ENCODE results near the gene ASF1B. TPM values are rescaled to one million over a fixed set of nuclear protein-coding genes. Genes with fewer than 3 reads are reported as not detected.
A peak's percentile ranks its signal among the peaks of the same experiment; 100 is the strongest.

Gene ASF1B
- polyA plus RNA-seq, 1 donor from 2014 or later: 1.9 TPM

- Mint-ChIP-seq H3K4me1 (peaks cover 8 to 11% (median 10%) of the 10 kb centered on the region in 3 donors), H3K27me3 (peaks cover 21% of the 10 kb centered on the region), H3K9me3 (peaks cover 0 to 2% (median under 1%) of the 10 kb centered on the region in 3 donors), H3K27ac (peak overlapping the region in 1 of 3 donors; percentile 38), H3K36me3 (peaks cover 2% of the 10 kb centered on the region), H3K4me3 (peak overlapping the region in 3 of 4 donors; percentile 70 to 93 (median 87))
Observed at GRCh38 chr19:14165990-14166830, 29.8 kb upstream of the ASF1B start.

DNA sequence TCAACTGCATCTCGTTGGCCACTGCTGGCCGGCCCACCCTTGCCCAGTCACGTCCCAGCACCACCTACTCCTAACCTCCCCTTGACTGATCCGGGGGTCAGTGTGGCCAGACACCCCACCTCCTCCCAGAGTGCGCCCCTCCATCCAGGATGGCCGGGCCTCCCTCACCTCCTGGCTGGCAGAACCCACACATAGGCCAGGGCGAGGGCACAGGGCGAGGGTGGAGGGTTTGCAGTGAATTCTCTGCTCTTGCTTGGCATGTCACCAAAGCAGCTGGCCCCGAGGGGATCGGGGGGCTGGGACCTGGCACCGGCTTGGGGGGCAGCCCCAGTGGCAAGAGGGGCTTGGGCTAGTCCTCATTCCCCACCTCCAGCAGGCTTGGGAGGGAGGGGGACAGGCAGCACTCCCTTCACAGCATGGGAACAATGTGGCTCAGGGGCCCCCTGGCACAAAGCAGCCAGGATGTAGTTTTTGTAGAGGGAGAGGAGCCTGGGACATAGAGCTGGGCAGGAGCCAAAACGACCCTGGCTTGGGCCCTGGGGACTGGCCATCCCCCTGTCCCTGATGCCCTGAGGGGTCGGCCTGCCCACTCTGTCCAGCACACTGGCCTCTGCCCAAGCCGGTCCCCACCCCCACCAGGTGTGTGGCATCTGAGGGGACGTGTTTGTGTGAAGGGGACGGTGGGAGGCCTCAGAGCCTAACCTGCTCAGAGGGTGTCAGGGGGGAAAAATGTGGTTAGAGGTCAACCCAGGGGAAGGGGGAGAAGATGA, 28.5 kb upstream of the ASF1B start:
- H3K4me1 Mint-ChIP-seq: peaks cover 8 to 11% (median 10%) of the 10 kb centered on the region in 3 donors
- H3K27me3 Mint-ChIP-seq: peaks cover 17% of the 10 kb centered on the region
- no peak overlapping the region for H3K27ac Mint-ChIP-seq
- no peaks in the 10 kb centered on the region for H3K36me3 Mint-ChIP-seq
- peak overlapping the region in 1 of 4 donors; percentile 17 for H3K4me3 Mint-ChIP-seq
- H3K9me3 Mint-ChIP-seq: no peaks in the 10 kb centered on the region

DNA sequence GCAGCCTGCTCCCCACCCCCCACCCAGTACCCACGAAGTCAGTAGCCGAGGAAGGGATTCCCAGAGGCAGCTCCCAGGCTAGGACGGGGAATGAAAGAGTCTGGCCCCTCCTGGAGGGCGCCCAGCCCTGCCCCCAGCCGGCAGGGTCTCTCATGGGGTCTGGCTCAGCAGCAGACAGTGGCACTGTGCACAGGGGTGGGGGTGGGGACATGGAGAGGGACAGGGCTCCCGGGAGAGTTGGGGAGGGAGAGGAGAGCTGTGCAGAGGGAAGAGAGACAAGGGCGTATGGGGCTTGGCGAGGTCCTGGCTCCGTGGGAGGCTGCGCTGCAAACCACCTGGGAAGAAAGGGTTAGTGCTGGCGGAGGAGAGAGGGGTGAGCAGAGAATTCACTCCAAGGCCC, 27.7 kb upstream of the ASF1B start:
- no peak overlapping the region for H3K27ac Mint-ChIP-seq
- no peak overlapping the region for H3K4me3 Mint-ChIP-seq
- peaks cover 17% of the 10 kb centered on the region for H3K27me3 Mint-ChIP-seq
- no peaks in the 10 kb centered on the region for H3K9me3 Mint-ChIP-seq
- no peaks in the 10 kb centered on the region for H3K36me3 Mint-ChIP-seq
- peaks cover 8 to 11% (median 10%) of the 10 kb centered on the region in 3 donors for H3K4me1 Mint-ChIP-seq

DNA sequence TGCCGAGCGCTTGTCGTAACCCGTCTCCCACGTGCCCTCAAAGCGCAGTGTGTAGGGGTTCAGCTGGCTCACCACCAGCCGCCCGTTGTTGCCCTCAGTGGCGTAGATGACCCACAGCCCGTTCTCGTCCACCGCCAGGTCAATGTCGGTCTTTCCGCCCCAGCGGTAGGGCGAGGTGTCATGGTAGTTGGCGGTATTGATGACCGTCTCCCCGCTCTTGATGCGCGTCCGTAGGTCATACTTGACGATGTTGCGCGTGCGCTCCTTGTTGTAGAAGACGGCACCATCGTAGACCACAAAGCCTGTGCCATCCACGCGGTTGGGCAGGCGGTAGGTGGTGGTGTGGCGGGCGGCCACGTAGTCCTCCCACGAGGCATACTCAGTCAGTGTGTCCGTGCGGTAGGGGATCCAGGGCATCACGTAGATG, 26.5 kb upstream of the ASF1B start:
- Mint-ChIP-seq H3K27ac (no peak overlapping the region), H3K4me1 (peaks cover 8 to 10% (median 8%) of the 10 kb centered on the region in 3 donors), H3K9me3 (no peaks in the 10 kb centered on the region), H3K4me3 (no peak overlapping the region), H3K27me3 (peaks cover 17% of the 10 kb centered on the region), H3K36me3 (no peaks in the 10 kb centered on the region)

GRCh38 chr19:14161305-14161704, 24.9 kb upstream of the ASF1B start:
- Mint-ChIP-seq H3K27ac (no peak overlapping the region), H3K9me3 (no peaks in the 10 kb centered on the region), H3K4me1 (peaks cover under 1% of the 10 kb centered on the region in 3 donors), H3K4me3 (no peak overlapping the region), H3K36me3 (no peaks in the 10 kb centered on the region), H3K27me3 (peaks cover 10% of the 10 kb centered on the region)

DNA sequence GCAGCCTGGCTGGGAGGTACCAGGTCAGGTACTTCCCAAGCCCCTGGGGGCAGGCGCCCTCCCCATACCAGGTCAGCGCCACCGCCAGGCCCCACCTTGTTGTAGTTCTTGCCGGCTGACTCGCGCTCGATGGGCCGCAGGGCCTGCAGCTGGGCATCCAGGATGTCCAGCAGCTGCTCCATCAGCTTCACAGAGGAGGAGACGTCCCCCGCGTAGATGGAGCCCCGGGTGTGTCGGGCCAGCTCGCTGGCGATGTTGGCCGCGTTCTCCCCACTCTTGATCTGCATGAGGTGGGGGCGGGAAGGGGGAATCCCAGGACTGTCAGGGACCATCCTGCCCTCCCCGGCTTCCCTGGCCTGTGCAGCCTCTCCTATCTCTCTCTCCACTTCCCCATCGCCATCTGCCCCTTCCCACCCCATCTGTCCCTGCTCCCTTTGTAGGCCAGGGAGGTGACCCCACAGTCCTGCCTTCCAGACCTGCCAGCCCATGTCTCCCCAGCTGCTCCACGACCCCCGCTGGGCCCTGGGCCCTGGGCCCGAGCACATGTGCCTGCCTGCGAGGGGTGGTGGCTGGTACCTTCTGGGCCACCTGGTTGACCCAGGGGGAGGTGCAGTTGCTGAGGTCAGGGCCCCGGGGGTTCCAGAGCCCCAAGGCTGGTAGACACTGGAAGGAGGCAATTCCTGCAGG, 23.8 kb upstream of the ASF1B start:
- Mint-ChIP-seq H3K27ac (no peak overlapping the region), H3K27me3 (peaks cover 6% of the 10 kb centered on the region), H3K36me3 (peaks cover 1% of the 10 kb centered on the region), H3K4me3 (no peak overlapping the region), H3K4me1 (no peaks in the 10 kb centered on the region), H3K9me3 (no peaks in the 10 kb centered on the region)

GRCh38 chr19:14159059-14159458, 22.7 kb upstream of the ASF1B start:
- H3K4me3 Mint-ChIP-seq: no peak overlapping the region
- H3K27ac Mint-ChIP-seq: no peak overlapping the region
- no peaks in the 10 kb centered on the region for H3K4me1 Mint-ChIP-seq
- no peaks in the 10 kb centered on the region for H3K9me3 Mint-ChIP-seq
- peaks cover 6% of the 10 kb centered on the region for H3K27me3 Mint-ChIP-seq
- peaks cover 4% of the 10 kb centered on the region for H3K36me3 Mint-ChIP-seq

- no peaks in the 10 kb centered on the region for H3K9me3 Mint-ChIP-seq
- no peak overlapping the region for H3K27ac Mint-ChIP-seq
- no peaks in the 10 kb centered on the region for H3K4me1 Mint-ChIP-seq
- H3K4me3 Mint-ChIP-seq: no peak overlapping the region
- peaks cover 6% of the 10 kb centered on the region for H3K27me3 Mint-ChIP-seq
- peaks cover 4% of the 10 kb centered on the region for H3K36me3 Mint-ChIP-seq
Observed at GRCh38 chr19:14158276-14159023, 22.1 kb upstream of the ASF1B start.

- H3K9me3 Mint-ChIP-seq: no peaks in the 10 kb centered on the region
- H3K27ac Mint-ChIP-seq: no peak overlapping the region
- H3K27me3 Mint-ChIP-seq: no peaks in the 10 kb centered on the region
- H3K36me3 Mint-ChIP-seq: peaks cover 4% of the 10 kb centered on the region
- H3K4me3 Mint-ChIP-seq: no peak overlapping the region
- H3K4me1 Mint-ChIP-seq: no peaks in the 10 kb centered on the region
Observed at GRCh38 chr19:14156971-14157717, 20.8 kb upstream of the ASF1B start.

DNA sequence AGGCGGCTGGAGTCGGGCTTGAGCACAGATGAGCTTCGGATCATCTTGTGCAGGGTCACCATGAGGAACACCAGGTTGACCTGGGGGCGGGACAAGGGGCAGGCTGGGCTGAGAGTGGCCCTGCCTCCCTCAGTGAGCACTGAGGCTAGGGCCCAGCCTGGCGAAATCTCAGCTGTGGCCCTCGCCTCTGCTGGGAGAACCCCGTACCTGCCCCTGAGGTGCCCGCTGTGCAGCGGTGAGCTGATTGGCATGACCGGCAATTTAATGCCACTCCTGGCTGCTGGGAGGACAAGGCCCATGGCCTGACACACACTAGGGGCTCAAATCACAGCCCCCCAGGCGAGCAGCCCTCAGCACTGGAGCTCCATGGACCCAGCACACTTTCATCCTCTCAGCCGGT, 19.7 kb upstream of the ASF1B start:
- H3K27ac Mint-ChIP-seq: no peak overlapping the region
- no peak overlapping the region for H3K4me3 Mint-ChIP-seq
- H3K27me3 Mint-ChIP-seq: no peaks in the 10 kb centered on the region
- H3K4me1 Mint-ChIP-seq: no peaks in the 10 kb centered on the region
- peaks cover 6% of the 10 kb centered on the region for H3K36me3 Mint-ChIP-seq
- H3K9me3 Mint-ChIP-seq: no peaks in the 10 kb centered on the region

DNA sequence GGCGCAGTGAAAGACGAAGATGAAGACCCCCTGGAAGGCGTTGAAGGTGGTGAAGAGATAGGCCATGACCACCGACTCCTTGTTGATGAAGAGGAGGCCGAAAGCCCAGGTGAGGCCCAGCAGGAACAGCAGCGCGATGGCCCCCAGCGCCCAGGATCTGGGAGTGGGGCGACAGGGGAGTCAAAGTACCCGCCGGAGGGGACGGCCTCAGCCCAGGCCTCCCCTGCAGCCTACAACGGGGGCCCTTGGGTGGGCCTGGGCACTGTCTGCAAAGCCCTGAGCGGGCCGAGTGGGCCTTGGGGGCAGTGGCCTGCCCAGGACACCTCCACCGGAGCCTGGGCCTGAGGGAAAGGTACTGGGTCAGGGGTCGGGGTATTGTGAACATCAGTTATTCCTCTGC, 19.0 kb upstream of the ASF1B start:
- no peaks in the 10 kb centered on the region for H3K9me3 Mint-ChIP-seq
- H3K27me3 Mint-ChIP-seq: no peaks in the 10 kb centered on the region
- no peaks in the 10 kb centered on the region for H3K4me1 Mint-ChIP-seq
- no peak overlapping the region for H3K4me3 Mint-ChIP-seq
- peaks cover 6% of the 10 kb centered on the region for H3K36me3 Mint-ChIP-seq
- H3K27ac Mint-ChIP-seq: no peak overlapping the region

GRCh38 chr19:14152713-14153112, 16.3 kb upstream of the ASF1B start:
- H3K36me3 Mint-ChIP-seq: peaks cover 8% of the 10 kb centered on the region

GRCh38 chr19:14150770-14151661, 14.6 kb upstream of the ASF1B start:
- Mint-ChIP-seq H3K4me1 (peaks cover 9 to 11% (median 11%) of the 10 kb centered on the region in 3 donors), H3K9me3 (no peaks in the 10 kb centered on the region), H3K27ac (no peak overlapping the region), H3K27me3 (no peaks in the 10 kb centered on the region), H3K4me3 (peak overlapping the region in 1 of 4 donors; percentile 17), H3K36me3 (peaks cover 8% of the 10 kb centered on the region)

More at GRCh38 chr19:14152713-14153112, 16.3 kb upstream of the ASF1B start:
- Mint-ChIP-seq H3K4me3 (no peak overlapping the region), H3K4me1 (peaks cover 9 to 11% (median 10%) of the 10 kb centered on the region in 3 donors), H3K27ac (no peak overlapping the region), H3K9me3 (no peaks in the 10 kb centered on the region), H3K27me3 (no peaks in the 10 kb centered on the region)
